Activated T-cell treated with anti-CD3 and anti-CD28 coated beads, Interleukin-2, amount 50 U/mL, for 48 hours (primary cell): ENCODE data around the gene LAMTOR3.

Experiments used
- DNase-seq, 2 experiments: peaks; one replicate each; pipeline ENCODE4 v3.0.0-alpha.2; 2020

Gene LAMTOR3

DNA sequence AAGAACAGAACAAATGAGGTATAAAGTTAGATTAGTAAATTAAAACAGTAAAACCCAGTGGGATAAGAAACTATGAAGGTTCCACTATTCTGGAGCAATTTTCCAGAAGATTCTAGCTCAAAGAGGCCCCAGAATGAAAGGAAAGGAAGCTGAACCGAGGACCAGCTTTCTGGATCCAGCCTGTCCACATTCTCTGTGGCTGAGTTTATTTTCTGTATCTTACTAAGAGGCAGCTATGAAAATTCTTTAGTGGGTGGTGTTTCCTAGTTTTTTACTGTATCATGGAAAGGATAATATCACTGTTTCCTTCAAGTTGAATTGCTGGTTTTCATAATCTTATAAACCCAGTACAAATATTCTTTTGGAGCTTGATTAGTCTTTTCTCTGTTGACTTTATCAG is 65.8 kb downstream of the LAMTOR3 start:
- no peak for DNase-seq
